OCI-LY7 (cell line): ENCODE data around the gene RPH3AL. TPM values are rescaled to one million over a fixed set of nuclear protein-coding genes. Genes with fewer than 3 reads are reported as not detected.

Source experiments
- BruUV-seq: library from RNA; stranded (reverse); fragments of 400-500 nt; replicated peaks from 2 replicates; lab custom pipeline; 2021; lab: Mats Ljungman, UMichigan
- CTCF ChIA-PET: fragments of 300-600 bp; sonication (Branson Sonifier 250); formaldehyde crosslinking; loops from one replicate; lab custom pipeline; 2022; ENCODE audit warnings: antibody characterized with exemption; ENCODE audit not compliant: unreplicated experiment; lab: Charles Lee
- POLR2A ChIA-PET: fragments of 300-600 bp; sonication (Branson Sonifier 250); formaldehyde crosslinking; loops from one replicate; lab custom pipeline; 2022; ENCODE audit warnings: antibody characterized with exemption; lab: Charles Lee
- DNase-seq: peaks from one replicate; pipeline ENCODE4 v3.0.0-alpha.2; 2015; ENCODE audit warnings: low spot score
- H2AFZ ChIP-seq: fragments of 200-600 bp; sonication (generic), shearing (Covaris generic); 2 replicates; pipeline ENCODE4 v1.6.1; 2014; ENCODE audit warnings: mild to moderate bottlenecking, antibody characterized with exemption, low read length, moderate library complexity
- H3K27ac ChIP-seq: fragments of 200-600 bp; sonication (generic); 2 replicates; pipeline ENCODE4 v1.5.1; 2014; ENCODE audit warnings: mixed run types, low read depth, mild to moderate bottlenecking, moderate library complexity, low read length, inconsistent platforms; ENCODE audit not compliant: poor library complexity, severe bottlenecking
- H3K36me3 ChIP-seq: fragments of 200-600 bp; sonication (generic); 2 replicates; pipeline ENCODE4 v1.6.1; 2014; ENCODE audit warnings: mild to moderate bottlenecking, antibody characterized with exemption, low read length, moderate library complexity, mixed read lengths; ENCODE audit not compliant: insufficient read depth
- H3K4me1 ChIP-seq: fragments of 200-600 bp; sonication (generic); 2 replicates; pipeline ENCODE4 v1.5.1; 2014; ENCODE audit warnings: mild to moderate bottlenecking, low read length; ENCODE audit not compliant: insufficient read depth, poor library complexity, severe bottlenecking
- H3K4me2 ChIP-seq: fragments of 200-600 bp; sonication (generic); 2 replicates; pipeline ENCODE4 v1.6.1; 2014; ENCODE audit warnings: mild to moderate bottlenecking, low read length
- H3K4me3 ChIP-seq: fragments of 200-600 bp; sonication (generic); 2 replicates; pipeline ENCODE4 v1.5.1; 2014; ENCODE audit warnings: mild to moderate bottlenecking, low read depth, low read length; ENCODE audit not compliant: poor library complexity, severe bottlenecking
- H3K79me2 ChIP-seq: fragments of 200-600 bp; sonication (generic); 2 replicates; pipeline ENCODE4 v1.6.1; 2016; ENCODE audit warnings: low read depth, mild to moderate bottlenecking, low read length, moderate library complexity, mixed read lengths; ENCODE audit not compliant: insufficient read depth
- H3K9me2 ChIP-seq: fragments of 200-600 bp; sonication (generic); 2 replicates; pipeline ENCODE4 v1.6.1; 2016; ENCODE audit warnings: mild to moderate bottlenecking, low read length, mixed read lengths; ENCODE audit not compliant: insufficient read depth
- H3K9me3 ChIP-seq: fragments of 200-600 bp; sonication (generic); 2 replicates; pipeline ENCODE4 v1.6.1; 2014; ENCODE audit warnings: mild to moderate bottlenecking, mixed run types, low read length, mixed read lengths
- H4K20me1 ChIP-seq: fragments of 200-600 bp; sonication (generic); 2 replicates; pipeline ENCODE4 v1.6.1; 2014; ENCODE audit warnings: mild to moderate bottlenecking, antibody characterized with exemption, low read length, moderate library complexity, mixed read lengths; ENCODE audit not compliant: insufficient read depth
- CTCF ChIP-seq: fragments of 200-600 bp; sonication (generic); conservative IDR thresholded peaks from 2 replicates; pipeline ENCODE4 v1.5.1; 2014; ENCODE audit warnings: mild to moderate bottlenecking, antibody characterized with exemption, low read length, moderate library complexity, mixed read lengths
- EZH2phosphoT487 ChIP-seq: fragments of 200-600 bp; sonication (generic); IDR thresholded peaks from 2 replicates; pipeline ENCODE4 v1.6.1; 2018; ENCODE audit warnings: low read depth, borderline replicate concordance, mild to moderate bottlenecking, mixed run types, antibody characterized with exemption, low read length, moderate library complexity, mixed read lengths
- intact Hi-C: fragments of 100-400 bp; cut with micrococcal nuclease; formaldehyde crosslinking; loops from one replicate; pipeline ENCODE4 v1.10.0; 2022; ENCODE audit not compliant: unreplicated experiment
- total RNA-seq, 2 experiments: library from RNA; depleted of rRNA in 1 of 2; stranded (reverse); fragments of >200 nt in 1 of 2; shearing (Covaris generic) in 1 of 2; gene quantifications; 2 replicates each; pipeline ENCODE4 v1.2.3, GENCODE V29; 2014 to 2022

Gene RPH3AL
- total RNA-seq, 2 experiments from 2014 or later, result 1.0 to 2.2 TPM

GRCh38 chr17:284676-285355 lies 67.8 kb downstream of the RPH3AL start:
- BruUV-seq, result no TSS peak
- no peaks in the 10 kb centered on the region for H3K4me1 ChIP-seq
- H3K4me2 ChIP-seq, result no peak overlapping the region
- H3K9me3 ChIP-seq, result no peaks in the 10 kb centered on the region
- no peak for DNase-seq
- POLR2A ChIA-PET, result no interaction called here
- H3K27ac ChIP-seq, result no peak overlapping the region
- intact Hi-C loops, result no loop called here
- H3K79me2 ChIP-seq, result no peaks in the 10 kb centered on the region
- CTCF ChIA-PET, result interaction anchor here (0.6 kb wide), 1 partner anchor 29 kb away, joined by 3 read pairs; no protein-coding TSS in a partner anchor
- TF ChIP-seq EZH2phosphoT487, result no peak
- TF ChIP-seq CTCF, result no peak
- no peak overlapping the region for H3K4me3 ChIP-seq
- no peak overlapping the region for H2AFZ ChIP-seq
- no peaks in the 10 kb centered on the region for H3K9me2 ChIP-seq
- no peaks in the 10 kb centered on the region for H4K20me1 ChIP-seq
- H3K36me3 ChIP-seq, result no peaks in the 10 kb centered on the region

GRCh38 chr17:283911-284675 lies 68.5 kb downstream of the RPH3AL start:
- BruUV-seq, result no TSS peak
- Histone ChIP-seq H3K9me2 (no peaks in the 10 kb centered on the region), H4K20me1 (no peaks in the 10 kb centered on the region), H3K9me3 (no peaks in the 10 kb centered on the region), H3K4me2 (no peak overlapping the region), H3K4me3 (no peak overlapping the region), H3K27ac (no peak overlapping the region), H3K36me3 (no peaks in the 10 kb centered on the region), H3K4me1 (no peaks in the 10 kb centered on the region), H3K79me2 (no peaks in the 10 kb centered on the region), H2AFZ (no peak overlapping the region)
- ChIA-PET CTCF (interaction anchor here (0.6 kb wide), 1 partner anchor 30 kb away, joined by 3 read pairs; no protein-coding TSS in a partner anchor), POLR2A (no interaction called here)
- intact Hi-C loops, result no loop called here
- TF ChIP-seq EZH2phosphoT487, result no peak
- no peak for TF ChIP-seq CTCF
- DNase-seq, result no peak
